Fibroblast of gingiva (primary cell): ENCODE measurements around the gene PSTPIP2.

Experiments
- DNase-seq: peaks from one replicate; pipeline ENCODE4 v3.0.0-alpha.2; 2011; ENCODE audit warnings: low read depth

PSTPIP2 gene

GRCh38 chr18:46037512-46038305, 34.4 kb downstream of the PSTPIP2 start:
- DNase-seq, result no peak

- DNase-seq, result peak; percentile 58
Observed at GRCh38 chr18:46035696-46036680, 36.1 kb downstream of the PSTPIP2 start.

- DNase-seq, result no peak
Observed at GRCh38 chr18:46034230-46034629, 37.8 kb downstream of the PSTPIP2 start.

GRCh38 chr18:46031741-46032140, 40.3 kb downstream of the PSTPIP2 start:
- DNase-seq, result no peak

- no peak for DNase-seq
Observed at GRCh38 chr18:46028536-46028891, 43.5 kb downstream of the PSTPIP2 start.

- no peak for DNase-seq
Observed at GRCh38 chr18:46019936-46020335, 52.1 kb downstream of the PSTPIP2 start.

GRCh38 chr18:46013484-46014189, 58.4 kb downstream of the PSTPIP2 start:
- no peak for DNase-seq

- no peak for DNase-seq
Observed at GRCh38 chr18:46010676-46011075, 61.4 kb downstream of the PSTPIP2 start.

- DNase-seq, result no peak
Observed at GRCh38 chr18:46010050-46010449, 62.0 kb downstream of the PSTPIP2 start.

GRCh38 chr18:46009125-46009840, 62.8 kb downstream of the PSTPIP2 start:
- DNase-seq, result no peak

- DNase-seq, result no peak
Observed at GRCh38 chr18:46008531-46008930, 63.5 kb downstream of the PSTPIP2 start.

GRCh38 chr18:46007165-46007564, 64.9 kb downstream of the PSTPIP2 start:
- DNase-seq, result no peak

- no peak for DNase-seq
Observed at GRCh38 chr18:46002934-46003333, 69.1 kb downstream of the PSTPIP2 start.

GRCh38 chr18:46001892-46002291, 70.2 kb downstream of the PSTPIP2 start:
- DNase-seq, result no peak

- DNase-seq, result no peak
Observed at GRCh38 chr18:46001074-46001473, 71.0 kb downstream of the PSTPIP2 start.

- no peak for DNase-seq
Observed at GRCh38 chr18:45999536-45999935, 72.5 kb downstream of the PSTPIP2 start.

GRCh38 chr18:45998244-45998643, 73.8 kb downstream of the PSTPIP2 start:
- no peak for DNase-seq

- no peak for DNase-seq
Observed at GRCh38 chr18:45997700-45998151, 74.3 kb downstream of the PSTPIP2 start.

- no peak for DNase-seq
Observed at GRCh38 chr18:45995461-45995860, 76.6 kb downstream of the PSTPIP2 start.

- DNase-seq, result peak; percentile 76
Observed at GRCh38 chr18:45993438-45993837, 78.6 kb downstream of the PSTPIP2 start.

- peak; percentile 51 for DNase-seq
Observed at GRCh38 chr18:45992527-45992926, 79.5 kb downstream of the PSTPIP2 start.

GRCh38 chr18:45991788-45992187, 80.3 kb downstream of the PSTPIP2 start:
- no peak for DNase-seq
